ENCODE results near the gene SLC8A2.
A peak's percentile ranks its signal among the peaks of the same experiment; 100 is the strongest.

SLC8A2 gene

GRCh38 chr19:47471733-47472457, at the start of gene SLC8A2:
Gene SLC8A2 (minus strand): TSS chr19:47471893. CDS start chr19:47466403, 5,490 bp downstream.
- DNase-seq: peak; percentile 8 to 28

GRCh38 chr19:47520839-47521238, 49.1 kb upstream of the SLC8A2 start:
- no peak for DNase-seq

GRCh38 chr19:47520343-47520806, 48.7 kb upstream of the SLC8A2 start:
- DNase-seq: no peak

- no peak for DNase-seq
These were observed 47.2 kb upstream of the SLC8A2 start for GRCh38 chr19:47518854-47519253.

- no peak for DNase-seq
These were observed 46.4 kb upstream of the SLC8A2 start for GRCh38 chr19:47518139-47518538.

GRCh38 chr19:47514869-47515588, 43.3 kb upstream of the SLC8A2 start, which contains the start of gene NAPA:
Gene NAPA (minus strand): TSS chr19:47515063. CDS start chr19:47514940, 123 bp downstream.
- DNase-seq: peak; percentile 100

GRCh38 chr19:47514151-47514868, 42.6 kb upstream of the SLC8A2 start:
- DNase-seq: no peak

GRCh38 chr19:47512948-47513319, 41.2 kb upstream of the SLC8A2 start:
- DNase-seq: no peak

GRCh38 chr19:47512183-47512947, 40.7 kb upstream of the SLC8A2 start:
- peak; percentile 15 to 17 for DNase-seq

GRCh38 chr19:47511681-47512080, 40.0 kb upstream of the SLC8A2 start:
- no peak for DNase-seq

- no peak for DNase-seq
These were observed 39.4 kb upstream of the SLC8A2 start for GRCh38 chr19:47511128-47511517.

- DNase-seq: no peak
These were observed 38.9 kb upstream of the SLC8A2 start for GRCh38 chr19:47510516-47511127.

- no peak for DNase-seq
These were observed 38.3 kb upstream of the SLC8A2 start for GRCh38 chr19:47509973-47510372.

GRCh38 chr19:47509170-47509847, 37.6 kb upstream of the SLC8A2 start:
- no peak for DNase-seq

GRCh38 chr19:47508721-47509120, 37.0 kb upstream of the SLC8A2 start:
- no peak for DNase-seq

GRCh38 chr19:47507924-47508553, 36.3 kb upstream of the SLC8A2 start:
- no peak for DNase-seq

- DNase-seq: no peak
These were observed 35.3 kb upstream of the SLC8A2 start for GRCh38 chr19:47507012-47507411.

- DNase-seq: no peak
These were observed 34.8 kb upstream of the SLC8A2 start for GRCh38 chr19:47506459-47506858.

- DNase-seq: no peak
These were observed 33.8 kb upstream of the SLC8A2 start for GRCh38 chr19:47505506-47505905.

- DNase-seq: no peak
These were observed 32.1 kb upstream of the SLC8A2 start for GRCh38 chr19:47503826-47504150.

- no peak for DNase-seq
These were observed 31.6 kb upstream of the SLC8A2 start for GRCh38 chr19:47503130-47503825.

Measured in AML-193 (cell line).